Spleen (tissue), 11 donors: ENCODE data around the gene ZFYVE19. TPM values are rescaled to one million over a fixed set of nuclear protein-coding genes. Genes with fewer than 3 reads are reported as not detected.

ENCODE experiments used
- DNase-seq: peaks from one replicate; pipeline ENCODE4 v3.0.0-alpha.2; 2020
- H3K27ac ChIP-seq, 8 donors: fragments of 200-600 bp; sonication (generic) in 7 of 8; 1 replicate in 4 of 8; 2 replicates in 4 of 8; pipeline versions ENCODE4 v1.5.0 to v1.8.0; 2016 to 2021; ENCODE audit warnings: inconsistent platforms in 4 of 8, mild to moderate bottlenecking in 4 of 8, moderate library complexity in 1 of 8
- H3K27me3 ChIP-seq, 7 donors: fragments of 200-600 bp; sonication (generic) in 6 of 7; replicated peaks in 1 of 7; 1 replicate in 4 of 7; 2 replicates in 3 of 7; pipeline versions ENCODE4 v1.5.0 to v1.8.0; 2016 to 2021; ENCODE audit warnings: inconsistent platforms in 3 of 7, mild to moderate bottlenecking in 1 of 7
- H3K36me3 ChIP-seq, 6 donors: fragments of 200-600 bp; sonication (generic) in 5 of 6; 1 replicate in 4 of 6; 2 replicates in 2 of 6; pipeline versions ENCODE4 v1.5.0 to v1.8.0; 2016 to 2021; ENCODE audit warnings: inconsistent platforms in 2 of 6
- H3K4me1 ChIP-seq, 6 donors: fragments of 200-600 bp; sonication (generic) in 5 of 6; 1 replicate in 3 of 6; 2 replicates in 3 of 6; pipeline versions ENCODE4 v1.5.0 to v1.8.0; 2016 to 2021; ENCODE audit warnings: inconsistent platforms in 3 of 6
- H3K4me3 ChIP-seq, 8 donors: fragments of 200-600 bp; sonication (generic) in 7 of 8; 1 replicate in 4 of 8; 2 replicates in 4 of 8; pipeline versions ENCODE4 v1.5.0 to v1.8.0; 2016 to 2021; ENCODE audit warnings: inconsistent platforms in 4 of 8, mild to moderate bottlenecking in 4 of 8, moderate library complexity in 2 of 8
- H3K9me3 ChIP-seq, 8 donors: fragments of 200-600 bp; sonication (generic) in 7 of 8; 1 replicate in 4 of 8; 2 replicates in 4 of 8; pipeline versions ENCODE4 v1.5.0 to v1.8.0; 2016 to 2021; ENCODE audit warnings: inconsistent platforms in 4 of 8
- POLR2A ChIP-seq, 3 donors: fragments of 450-650 bp; IDR thresholded peaks; one replicate each; pipeline ENCODE4 v1.5.1; 2017; ENCODE audit warnings: antibody characterized with exemption in 3 of 3, mild to moderate bottlenecking in 1 of 3
- POLR2AphosphoS5 ChIP-seq, 3 donors: sonication (generic); formaldehyde crosslinking; IDR thresholded peaks; one replicate each; pipeline ENCODE4 v1.5.1; 2017; ENCODE audit warnings: antibody characterized with exemption in 3 of 3
- WGBS, 5 donors: extraction: QIAGEN DNeasy Blood & Tissue Kit in 3 of 5; methylation state at CpG; one replicate each; pipeline versions ENCODE4 v1.1.5 to v1.1.7; 2013 to 2018; 5-methylcytosine and 5-hydroxymethylcytosine counted together
- intact Hi-C: fragments of 100-400 bp; cut with DNase I; formaldehyde crosslinking; loops from one replicate; pipeline ENCODE4 v1.15.0; 2023; ENCODE audit warnings: low total_unique reads
- polyA plus RNA-seq, 3 donors: library from polyadenylated mRNA; stranded (reverse); fragments of 200-250 nt; gene quantifications; one replicate each; pipeline ENCODE4 v1.2.1, GENCODE V29; 2013
- total RNA-seq, 7 donors: library from RNA; depleted of rRNA in 3 of 7; stranded (reverse); fragments of >200 nt in 3 of 7; fragmentation: NEBNext Ultra II Directional in 4 of 7; extraction: Animal tissue kit (Norgen Biotek cat#: 25700) in 4 of 7; gene quantifications; one replicate each; pipeline versions ENCODE4 v1.1.0 to v1.2.1, GENCODE V29; 2016 to 2021
- TF ChIP-seq, protein P1 (sequence below), 11 experiments: fragments of 200-600 bp in 7 of 11; fragments of 450-650 bp in 4 of 11; sonication (generic) in 4 of 11; IDR thresholded peaks in 8 of 11; conservative IDR thresholded peaks in 3 of 11; 1 replicate in 7 of 11; 2 replicates in 4 of 11; pipeline versions ENCODE4 v1.4.0 to v1.8.0; 2016 to 2021; ENCODE audit warnings: antibody characterized with exemption in 11 of 11, inconsistent platforms in 4 of 11, mild to moderate bottlenecking in 1 of 11
- donor health status: healthy with polysubstance abuse.
- donor health status: DM: no; HTN: no; CAD: no; lungs with moderate emphysema.
- donor health status: DM: no; HTN: no; CAD: no.
- donor health status: Bipolar disorder and iron deficiency.
- donor health status: healthy.
- donor health status: DM: no; HTN: no; CAD: no.
- donor health status: DM: yes; HTN: yes; CAD: no.

ZFYVE19 gene
- total and polyA plus RNA-seq, 10 donors = 16.1 to 31.7 (median 22.3) TPM

DNA sequence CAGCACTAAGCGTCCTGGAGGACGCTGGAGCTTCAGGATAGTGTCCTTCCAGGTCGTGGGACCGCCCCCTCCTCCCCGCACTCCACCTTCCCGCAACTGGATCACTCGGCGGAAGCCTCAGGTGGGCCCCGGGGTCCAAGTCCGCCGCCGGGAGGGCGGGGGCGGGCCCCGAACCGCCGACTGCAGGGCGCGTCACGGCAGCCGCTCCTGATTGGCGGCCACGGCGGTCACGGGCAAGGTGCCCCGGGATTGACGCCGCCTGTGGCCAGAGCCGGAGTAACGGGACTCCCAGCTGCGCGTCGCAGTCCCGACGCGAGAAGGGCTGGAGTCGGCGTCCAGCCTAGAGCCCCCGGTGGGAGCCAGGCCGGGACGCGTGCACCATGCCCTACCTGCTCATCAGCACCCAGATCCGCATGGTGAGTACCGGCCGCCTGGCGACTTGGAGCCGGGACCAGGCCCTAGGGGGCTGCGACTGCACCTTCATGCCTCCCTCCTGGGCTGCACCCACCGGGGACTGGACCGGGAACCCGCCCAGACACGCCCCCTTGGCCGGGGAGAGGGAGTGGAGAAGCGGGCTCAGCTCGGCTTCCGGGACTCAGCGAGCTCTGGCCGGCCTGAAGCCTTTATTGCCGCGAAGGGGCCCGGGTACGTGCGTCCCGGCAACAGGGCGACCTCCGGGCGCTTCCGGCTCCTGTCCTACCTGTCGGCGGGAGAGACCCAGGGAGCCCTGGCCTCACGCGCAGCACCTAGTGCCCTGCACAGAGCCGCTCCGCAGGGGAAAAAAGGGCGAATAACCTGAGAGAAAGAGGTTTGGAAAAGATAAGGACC lies 42.9 kb upstream of the ZFYVE19 start, which contains the start of gene GCHFR:
Gene GCHFR, plus strand, starts transcription at position 268 of the 828 bp plus-strand sequence. Its CDS starts 113 bp downstream, at position 381.
- intact Hi-C loops = no loop called here
- Histone ChIP-seq H3K27ac (peak within 1 kb of the TSS; percentile 52 to 88 (median 72)), H3K4me3 (peak within 1 kb of the TSS; percentile 59 to 95 (median 72)), H3K27me3 (no peaks in the 10 kb centered on the region), H3K9me3 (no peaks in the 10 kb centered on the region), H3K36me3 (peaks cover 0 to 24% (median 8%) of the 10 kb centered on the region in 6 donors), H3K4me1 (peaks cover 13 to 65% (median 47%) of the 10 kb centered on the region in 6 donors)
- peak; percentile 82 to 87 (median 84) for TF ChIP-seq POLR2AphosphoS5 (IDR thresholded peaks at IDR 0.05)
- TF ChIP-seq, protein P1, sequence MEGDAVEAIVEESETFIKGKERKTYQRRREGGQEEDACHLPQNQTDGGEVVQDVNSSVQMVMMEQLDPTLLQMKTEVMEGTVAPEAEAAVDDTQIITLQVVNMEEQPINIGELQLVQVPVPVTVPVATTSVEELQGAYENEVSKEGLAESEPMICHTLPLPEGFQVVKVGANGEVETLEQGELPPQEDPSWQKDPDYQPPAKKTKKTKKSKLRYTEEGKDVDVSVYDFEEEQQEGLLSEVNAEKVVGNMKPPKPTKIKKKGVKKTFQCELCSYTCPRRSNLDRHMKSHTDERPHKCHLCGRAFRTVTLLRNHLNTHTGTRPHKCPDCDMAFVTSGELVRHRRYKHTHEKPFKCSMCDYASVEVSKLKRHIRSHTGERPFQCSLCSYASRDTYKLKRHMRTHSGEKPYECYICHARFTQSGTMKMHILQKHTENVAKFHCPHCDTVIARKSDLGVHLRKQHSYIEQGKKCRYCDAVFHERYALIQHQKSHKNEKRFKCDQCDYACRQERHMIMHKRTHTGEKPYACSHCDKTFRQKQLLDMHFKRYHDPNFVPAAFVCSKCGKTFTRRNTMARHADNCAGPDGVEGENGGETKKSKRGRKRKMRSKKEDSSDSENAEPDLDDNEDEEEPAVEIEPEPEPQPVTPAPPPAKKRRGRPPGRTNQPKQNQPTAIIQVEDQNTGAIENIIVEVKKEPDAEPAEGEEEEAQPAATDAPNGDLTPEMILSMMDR (IDR thresholded peaks at IDR 0.05 in 8 of 11, conservative IDR thresholded peaks at IDR 0.05 in 3 of 11) = peak in 8 of 11 experiments; percentile 22 to 71 (median 52)
- no peak for TF ChIP-seq POLR2A (IDR thresholded peaks at IDR 0.05)
- WGBS, 5 donors = 0 to 1% (median 1%) methylated on average over 24 to 75 of the region's 75 CpGs
- peak; percentile 93 for DNase-seq

DNA sequence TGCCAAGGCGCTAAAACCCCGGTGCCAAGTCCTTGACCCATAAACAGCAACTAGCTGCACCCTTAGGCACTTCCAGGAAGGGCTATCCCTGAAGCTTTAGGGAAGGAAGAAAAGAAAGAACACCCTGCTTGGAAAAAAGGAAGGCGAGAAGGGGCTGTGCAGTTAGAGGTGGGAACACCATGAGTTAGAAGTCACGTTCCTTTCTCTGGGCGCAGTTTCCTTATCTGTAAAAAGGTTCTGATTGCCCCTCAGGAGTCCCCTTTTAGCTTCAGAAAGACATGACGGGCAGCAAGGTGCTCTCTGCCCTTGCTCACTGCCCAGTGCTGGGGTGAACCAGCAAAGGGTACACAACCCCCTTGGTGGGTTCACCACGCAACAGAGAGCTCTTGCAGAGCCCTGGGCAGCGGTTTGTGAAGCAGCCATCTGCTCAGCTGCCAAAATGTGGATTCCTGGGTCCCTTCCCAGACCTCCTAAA lies 42.2 kb upstream of the ZFYVE19 start:
- peak overlapping the region; percentile 52 to 88 (median 72) for H3K27ac ChIP-seq
- no peaks in the 10 kb centered on the region for H3K9me3 ChIP-seq
- H3K4me1 ChIP-seq = peaks cover 16 to 72% (median 54%) of the 10 kb centered on the region in 6 donors
- TF ChIP-seq, protein P1 (IDR thresholded peaks at IDR 0.05 in 8 of 11, conservative IDR thresholded peaks at IDR 0.05 in 3 of 11) = no peak
- TF ChIP-seq POLR2A (IDR thresholded peaks at IDR 0.05) (no peak), POLR2AphosphoS5 (IDR thresholded peaks at IDR 0.05) (no peak)
- WGBS, 5 donors = 28 to 38% (median 36%) methylated on average over 8 of the region's 8 CpGs
- intact Hi-C loops = no loop called here
- H3K27me3 ChIP-seq = no peaks in the 10 kb centered on the region
- H3K36me3 ChIP-seq = peaks cover 0 to 28% (median 8%) of the 10 kb centered on the region in 6 donors
- DNase-seq = no peak
- peak overlapping the region; percentile 59 to 95 (median 72) for H3K4me3 ChIP-seq

DNA sequence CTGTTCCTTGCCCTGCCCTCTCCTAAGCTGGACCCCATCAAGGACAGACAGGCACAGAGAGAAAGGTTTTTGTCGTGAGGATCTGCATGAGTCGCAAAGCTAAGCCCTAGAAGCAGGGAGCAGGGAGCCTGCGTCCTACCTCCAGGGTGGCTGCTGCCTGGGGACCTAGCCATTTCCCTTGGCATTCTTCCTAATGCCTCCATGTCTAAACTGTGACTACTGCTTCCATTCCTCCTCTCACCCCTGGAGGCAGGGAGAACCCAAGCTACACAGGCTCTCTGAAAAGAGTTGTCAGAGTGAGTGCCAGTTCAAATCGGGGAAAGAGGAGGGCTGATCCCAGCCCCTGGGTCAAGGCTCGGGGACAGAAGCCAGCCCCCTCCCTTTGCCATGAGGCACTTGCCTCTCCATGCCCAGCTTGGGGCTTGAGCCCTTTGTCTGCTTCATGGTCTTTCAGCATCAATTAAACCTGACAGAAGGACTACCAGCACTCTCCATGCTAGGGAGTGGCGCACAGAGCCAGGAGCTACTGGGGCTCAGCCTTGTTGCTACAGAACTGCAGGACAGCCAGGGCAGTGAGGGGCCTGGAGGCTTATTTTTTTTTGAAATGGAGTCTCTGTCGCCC lies 40.6 kb upstream of the ZFYVE19 start:
- H3K36me3 ChIP-seq = peaks cover 0 to 44% (median 10%) of the 10 kb centered on the region in 6 donors
- no peaks in the 10 kb centered on the region for H3K9me3 ChIP-seq
- no peak for DNase-seq
- intact Hi-C loops = no loop called here
- TF ChIP-seq POLR2A (IDR thresholded peaks at IDR 0.05) (no peak), POLR2AphosphoS5 (IDR thresholded peaks at IDR 0.05) (no peak)
- TF ChIP-seq, protein P1 (IDR thresholded peaks at IDR 0.05 in 8 of 11, conservative IDR thresholded peaks at IDR 0.05 in 3 of 11) = no peak
- no peak overlapping the region for H3K4me3 ChIP-seq
- H3K27ac ChIP-seq = peak overlapping the region in 2 of 8 donors; percentile 83 to 88
- H3K27me3 ChIP-seq = no peaks in the 10 kb centered on the region
- WGBS, 5 donors = 76 to 90% (median 86%) methylated on average over 6 to 7 of the region's 7 CpGs
- peaks cover 16 to 85% (median 66%) of the 10 kb centered on the region in 6 donors for H3K4me1 ChIP-seq
